H1 (cell line): ENCODE results near the gene CALHM2. TPM values are rescaled to one million over a fixed set of nuclear protein-coding genes. Genes with fewer than 3 reads are reported as not detected.

ENCODE experiments used
- CTCF ChIA-PET: fragments of 300-600 bp; sonication (Branson Sonifier 250); formaldehyde crosslinking; loops from one replicate; lab custom pipeline; 2021; ENCODE audit not compliant: partially characterized antibody; lab: Charles Lee
- POLR2A ChIA-PET: fragments of 300-600 bp; sonication (Branson Sonifier 250); formaldehyde crosslinking; loops from one replicate; lab custom pipeline; 2021; ENCODE audit warnings: inconsistent platforms; ENCODE audit not compliant: partially characterized antibody; lab: Charles Lee
- DNase-seq, 2 experiments: peaks; one replicate each; pipeline versions ENCODE4 v3.0.0 to v3.0.0-alpha.2; 2010 to 2022; ENCODE audit warnings: low spot score in 2 of 2, low read depth in 1 of 2, mixed read lengths in 1 of 2
- FAIRE-seq: peaks from 2 replicates; lab custom pipeline; 2011; peaks lifted over from hg19 to GRCh38; lab: Jason Lieb, UNC
- H2AFZ ChIP-seq: 2 replicates; pipeline ENCODE4 v1.8.1; 2012; ENCODE audit warnings: low read length, inconsistent platforms
- H2AK5ac ChIP-seq: 2 replicates; pipeline ENCODE4 v1.6.1; 2013; ENCODE audit warnings: low read depth, low read length
- H2BK120ac ChIP-seq: replicated peaks from 2 replicates; pipeline ENCODE3; 2013; ENCODE audit warnings: low read depth, low read length, inconsistent platforms
- H2BK12ac ChIP-seq: 2 replicates; pipeline ENCODE4 v1.6.1; 2013; ENCODE audit warnings: low read depth, low read length
- H2BK15ac ChIP-seq: 2 replicates; pipeline ENCODE4 v1.6.1; 2013; ENCODE audit warnings: low read length
- H2BK20ac ChIP-seq: 2 replicates; pipeline ENCODE4 v1.6.1; 2013; ENCODE audit warnings: low read length
- H2BK5ac ChIP-seq: 2 replicates; pipeline ENCODE4 v1.6.1; 2013; ENCODE audit warnings: low read depth, low read length
- H3K14ac ChIP-seq: 2 replicates; pipeline ENCODE4 v1.6.1; 2013; ENCODE audit warnings: inconsistent platforms; ENCODE audit not compliant: insufficient read length
- H3K18ac ChIP-seq: 2 replicates; pipeline ENCODE4 v1.6.1; 2013; ENCODE audit warnings: low read length; ENCODE audit errors: extremely low read depth
- H3K23ac ChIP-seq: 2 replicates; pipeline ENCODE4 v1.6.1; 2013; ENCODE audit warnings: inconsistent platforms; ENCODE audit not compliant: insufficient read length
- H3K23me2 ChIP-seq: 2 replicates; pipeline ENCODE4 v1.6.1; 2013; ENCODE audit warnings: low read depth, low read length
- H3K27ac ChIP-seq: 2 replicates; pipeline ENCODE4 v1.6.1; 2011; ENCODE audit warnings: low read depth, low read length, inconsistent platforms
- H3K27me3 ChIP-seq, 4 experiments: replicated peaks in 1 of 4; 1 replicate in 1 of 4; 2 replicates in 3 of 4; pipeline versions ENCODE4 v1.6.1 to v1.8.1; 2011 to 2013; ENCODE audit warnings: low read length in 3 of 4, mild to moderate bottlenecking in 3 of 4, inconsistent platforms in 2 of 4, mixed read lengths in 2 of 4, moderate library complexity in 1 of 4; ENCODE audit not compliant: control insufficient read depth in 3 of 4, insufficient read depth in 3 of 4; ENCODE audit errors: extremely low read depth in 1 of 4
- H3K36me3 ChIP-seq, 4 experiments: 2 replicates each; pipeline versions ENCODE4 v1.6.1 to v1.8.1; 2011 to 2013; ENCODE audit warnings: mild to moderate bottlenecking in 4 of 4, low read length in 3 of 4, moderate library complexity in 2 of 4, control low read depth in 1 of 4, inconsistent platforms in 1 of 4; ENCODE audit not compliant: insufficient read depth in 4 of 4, control insufficient read depth in 2 of 4
- H3K4ac ChIP-seq: replicated peaks from 2 replicates; pipeline ENCODE3; 2013; ENCODE audit warnings: low read length, low read depth, mixed read lengths, inconsistent platforms; ENCODE audit not compliant: insufficient read length
- H3K4me1 ChIP-seq, 4 experiments: replicated peaks in 1 of 4; 1 replicate in 1 of 4; 2 replicates in 3 of 4; pipeline versions ENCODE4 v1.6.1 to v1.8.1; 2011 to 2013; ENCODE audit warnings: low read length in 3 of 4, inconsistent platforms in 2 of 4, mixed read lengths in 1 of 4; ENCODE audit not compliant: insufficient read depth in 4 of 4, control insufficient read depth in 3 of 4
- H3K4me2 ChIP-seq, 2 experiments: 2 replicates each; pipeline versions ENCODE4 v1.6.1 to v1.8.1; 2011 to 2013; ENCODE audit warnings: low read depth in 2 of 2, low read length in 2 of 2, control low read depth in 1 of 2, inconsistent platforms in 1 of 2, mild to moderate bottlenecking in 1 of 2; ENCODE audit not compliant: insufficient read depth in 1 of 2
- H3K4me3 ChIP-seq, 4 experiments: fragments of 200-600, 300-600 bp in 1 of 4; sonication (generic), shearing (Covaris generic), sonication (Bioruptor Twin) in 1 of 4; 2 replicates each; pipeline versions ENCODE4 v1.5.1 to v1.8.1; 2011 to 2016; ENCODE audit warnings: low read length in 4 of 4, low read depth in 3 of 4, control low read depth in 2 of 4, inconsistent platforms in 2 of 4, mild to moderate bottlenecking in 2 of 4, mixed read lengths in 1 of 4, moderate library complexity in 1 of 4; ENCODE audit not compliant: insufficient read depth in 2 of 4; ENCODE audit errors: extremely low read depth in 1 of 4
- H3K56ac ChIP-seq: replicated peaks from 2 replicates; pipeline ENCODE3; 2013; ENCODE audit warnings: low read depth, mild to moderate bottlenecking, mixed read lengths, low read length, inconsistent platforms; ENCODE audit not compliant: insufficient read length
- H3K79me1 ChIP-seq: 2 replicates; pipeline ENCODE4 v1.6.1; 2013; ENCODE audit warnings: low read depth, low read length, control low read depth
- H3K79me2 ChIP-seq, 2 experiments: 2 replicates each; pipeline versions ENCODE4 v1.6.1 to v1.8.1; 2012 to 2013; ENCODE audit warnings: low read length in 2 of 2, mild to moderate bottlenecking in 2 of 2, inconsistent platforms in 1 of 2; ENCODE audit not compliant: insufficient read depth in 2 of 2, control insufficient read depth in 1 of 2
- H3K9ac ChIP-seq, 4 experiments: replicated peaks in 1 of 4; 1 replicate in 1 of 4; 2 replicates in 3 of 4; pipeline versions ENCODE4 v1.6.1 to v1.8.1; 2011 to 2013; ENCODE audit warnings: low read depth in 3 of 4, low read length in 3 of 4, control low read depth in 2 of 4, mild to moderate bottlenecking in 2 of 4, moderate library complexity in 2 of 4, inconsistent platforms in 1 of 4; ENCODE audit errors: extremely low read depth in 1 of 4
- H3K9me3 ChIP-seq, 2 experiments: 2 replicates each; pipeline versions ENCODE4 v1.6.1 to v1.8.1; 2012 to 2013; ENCODE audit warnings: mild to moderate bottlenecking in 2 of 2, moderate library complexity in 2 of 2, control low read depth in 1 of 2, inconsistent platforms in 1 of 2, low read depth in 1 of 2, low read length in 1 of 2, mixed read lengths in 1 of 2; ENCODE audit not compliant: insufficient read depth in 2 of 2
- H4K20me1 ChIP-seq, 2 experiments: replicated peaks in 1 of 2; 2 replicates each; pipeline versions ENCODE3 to v1.8.1; 2011 to 2013; ENCODE audit warnings: inconsistent platforms in 2 of 2, low read length in 2 of 2, mild to moderate bottlenecking in 1 of 2; ENCODE audit not compliant: insufficient read depth in 2 of 2, control insufficient read depth in 1 of 2
- H4K5ac ChIP-seq: 2 replicates; pipeline ENCODE4 v1.6.1; 2013; ENCODE audit warnings: low read length, low read depth, mixed read lengths, inconsistent platforms; ENCODE audit not compliant: insufficient read length
- H4K8ac ChIP-seq: 2 replicates; pipeline ENCODE4 v1.8.0; 2013; ENCODE audit warnings: mild to moderate bottlenecking, moderate library complexity, low read length, inconsistent platforms; ENCODE audit not compliant: insufficient read depth; ENCODE audit errors: extremely low read depth
- H4K91ac ChIP-seq: replicated peaks from 2 replicates; pipeline ENCODE3; 2013; ENCODE audit warnings: low read length, mixed read lengths, inconsistent platforms; ENCODE audit not compliant: insufficient read length
- ASH2L ChIP-seq: fragments of 200-600, 300-600 bp; sonication (generic); IDR thresholded peaks from one replicate; pipeline ENCODE4 v1.7.1; 2017; ENCODE audit warnings: low read length
- CBX5 ChIP-seq: fragments of 300-800, 300-1000 bp; sonication (generic); IDR thresholded peaks from 2 replicates; pipeline ENCODE4 v1.7.1; 2016; ENCODE audit warnings: antibody characterized with exemption, low read length, low read depth
- CBX8 ChIP-seq: fragments of 300-800, 300-1000 bp; sonication (generic); IDR thresholded peaks from 2 replicates; pipeline ENCODE4 v1.7.1; 2016; ENCODE audit warnings: low read depth, low read length, borderline replicate concordance
- CHD2 ChIP-seq: IDR thresholded peaks from 2 replicates; pipeline ENCODE4 v1.6.1; 2012; ENCODE audit warnings: low read length, improper control_type of control experiment
- CREB1 ChIP-seq: IDR thresholded peaks from 2 replicates; pipeline ENCODE4 v1.6.1; 2012; ENCODE audit warnings: inconsistent platforms
- EGR1 ChIP-seq: IDR thresholded peaks from 2 replicates; pipeline ENCODE4 v1.6.1; 2011; ENCODE audit warnings: low read depth, low read length, borderline replicate concordance
- EP300 ChIP-seq, 2 experiments: IDR thresholded peaks; 1 replicate in 1 of 2; 2 replicates in 1 of 2; pipeline ENCODE4 v1.6.1; 2011 to 2012; ENCODE audit warnings: low read depth in 2 of 2, low read length in 2 of 2, mild to moderate bottlenecking in 2 of 2, borderline replicate concordance in 1 of 2, inconsistent platforms in 1 of 2, moderate library complexity in 1 of 2
- GABPA ChIP-seq: IDR thresholded peaks from 2 replicates; pipeline ENCODE4 v1.6.1; 2011; ENCODE audit warnings: mild to moderate bottlenecking, low read length, moderate library complexity, borderline replicate concordance; ENCODE audit not compliant: insufficient read depth
- MAFK ChIP-seq: IDR thresholded peaks from 2 replicates; pipeline ENCODE4 v1.6.1; 2012; ENCODE audit warnings: low read depth, mild to moderate bottlenecking, improper control_type of control experiment, low read length
- RBBP5 ChIP-seq: IDR thresholded peaks from 2 replicates; pipeline ENCODE4 v1.7.1; 2012; ENCODE audit warnings: low read depth, mild to moderate bottlenecking, inconsistent platforms, low read length, moderate library complexity, borderline replicate concordance
- SIN3A ChIP-seq, 2 experiments: IDR thresholded peaks in 1 of 2; conservative IDR thresholded peaks in 1 of 2; 2 replicates each; pipeline ENCODE4 v1.6.1; 2011 to 2012; ENCODE audit warnings: low read length in 2 of 2, improper control_type of control experiment in 1 of 2, low read depth in 1 of 2, mild to moderate bottlenecking in 1 of 2
- SIRT6 ChIP-seq: IDR thresholded peaks from one replicate; pipeline ENCODE4 v1.7.1; 2012; ENCODE audit warnings: low read length, inconsistent platforms
- SP1 ChIP-seq: IDR thresholded peaks from 2 replicates; pipeline ENCODE4 v1.6.1; 2011; ENCODE audit warnings: low read depth, low read length
- TAF7 ChIP-seq: optimal IDR thresholded peaks from 2 replicates; pipeline ENCODE3; 2011; ENCODE audit warnings: low read depth, mild to moderate bottlenecking, inconsistent platforms, low read length, moderate library complexity, borderline replicate concordance
- ZNF274 ChIP-seq: IDR thresholded peaks from 2 replicates; pipeline ENCODE4 v1.7.0; 2012; ENCODE audit warnings: low read length, borderline replicate concordance; ENCODE audit errors: extremely low read depth
- WGBS, 2 experiments: shearing (Covaris generic) in 1 of 2; methylation state at CpG; one replicate each; pipeline versions ENCODE4 v1.1.6 to v1.1.7; 2013 to 2015; ENCODE audit warnings: low lambda C conversion rate in 2 of 2, mixed read lengths in 2 of 2, inconsistent platforms in 1 of 2, low coverage in 1 of 2, missing lambda C conversion rate in 1 of 2; ENCODE audit not compliant: insufficient replicate concordance in 2 of 2, insufficient coverage in 1 of 2, insufficient read length in 1 of 2; ENCODE audit errors: extremely low coverage in 1 of 2, missing lambda C conversion rate in 1 of 2; 5-methylcytosine and 5-hydroxymethylcytosine counted together
- polyA plus RNA-seq, 7 experiments: library from polyadenylated mRNA; depleted of rRNA in 3 of 7; stranded (reverse) in 5 of 7; unstranded in 2 of 7; fragments of >200 nt in 5 of 7; fragments of 200-250 nt in 2 of 7; gene quantifications; 1 replicate in 5 of 7; 2 replicates in 1 of 7; 4 replicates in 1 of 7; pipeline versions ENCODE4 v1.2.1 to v1.2.3, GENCODE V29; 2011 to 2013; ENCODE audit warnings: missing spikeins in 2 of 7, mixed read lengths in 2 of 7
- total RNA-seq: library from RNA; stranded (reverse); fragmentation: NEBNext Ultra II Directional; extraction: Animal tissue kit (Norgen Biotek cat#: 25700); gene quantifications from 2 replicates; pipeline ENCODE4 v1.2.1, GENCODE V29; 2021

Gene CALHM2
- total and polyA plus RNA-seq, 2 of the 8 experiments (the other 6 are each of a cell fraction or from before 2014, with no cell fraction given): 1.2 to 2.4 TPM

DNA sequence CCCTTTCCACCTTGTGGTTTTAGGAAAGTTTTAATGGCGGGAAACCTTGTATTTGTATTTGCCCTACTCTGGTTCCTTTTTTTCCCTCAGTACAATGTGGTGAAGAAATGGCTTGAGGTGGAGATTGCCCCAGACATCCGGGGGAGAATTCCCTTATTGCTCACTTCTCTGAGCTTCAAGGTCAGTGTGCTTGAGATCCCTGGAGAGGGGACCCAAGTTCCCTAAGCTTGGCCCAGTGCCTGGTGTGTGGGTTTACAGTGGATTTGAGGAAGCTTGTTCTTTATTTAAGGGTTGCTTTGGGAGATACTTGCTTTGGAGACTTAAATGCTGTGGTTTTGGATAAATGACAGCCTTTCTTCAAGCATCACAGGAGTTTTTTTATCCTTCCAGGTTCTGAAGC is 18.3 kb downstream of the CALHM2 start:
- Histone ChIP-seq H2BK20ac (no peak overlapping the region), H2AFZ (no peak overlapping the region), H2BK15ac (no peak overlapping the region), H3K18ac (no peak overlapping the region), H3K4me1 (no peaks in the 10 kb centered on the region), H2AK5ac (no peak overlapping the region), H3K14ac (no peak overlapping the region), H3K27ac (no peak overlapping the region), H2BK120ac (no peak overlapping the region), H4K5ac (no peak overlapping the region), H3K23ac (no peak overlapping the region), H2BK12ac (no peak overlapping the region), H3K4me2 (no peak overlapping the region), H3K36me3 (peaks cover 19 to 78% (median 63%) of the 10 kb centered on the region in 4 experiments), H4K91ac (no peak overlapping the region), H3K4me3 (no peak overlapping the region), H2BK5ac (no peak overlapping the region), H3K79me1 (no peaks in the 10 kb centered on the region), H3K9me3 (no peaks in the 10 kb centered on the region), H3K27me3 (no peaks in the 10 kb centered on the region), H3K4ac (no peak overlapping the region), H3K9ac (no peak overlapping the region), H4K8ac (no peak overlapping the region), H3K23me2 (no peaks in the 10 kb centered on the region), H3K79me2 (no peaks in the 10 kb centered on the region), H4K20me1 (peaks cover 0 to 2% of the 10 kb centered on the region in 2 experiments), H3K56ac (no peak overlapping the region)
- CTCF ChIA-PET: interaction anchor here (0.8 to 1.3 kb wide), 6 partner anchors 10 to 109 kb away, joined by 3 to 7 read pairs (median 4); no protein-coding TSS in a partner anchor
- 92% methylated on average over 2 of the region's 2 CpGs; no CpG with 5 or more reads in 1 of the 2 experiments for WGBS, 2 experiments
- DNase-seq: no peak
- POLR2A ChIA-PET: interaction anchor here (0.8 to 1.2 kb wide), 3 partner anchors 10 to 38 kb away, joined by 3 to 6 read pairs (median 5); partner anchors contain the start of gene ATP5MK
- FAIRE-seq: no peak
- no peak for TF ChIP-seq GABPA
- TF ChIP-seq EGR1: no peak
- TF ChIP-seq RBBP5: no peak
- TF ChIP-seq CBX8: no peak
- TF ChIP-seq SIN3A (conservative IDR thresholded peaks at IDR 0.05 in 1 of 2, IDR thresholded peaks at IDR 0.05 in 1 of 2; ENCODE audit: low read depth in 1 of 2, low read length in 2 of 2): no peak
- no peak for TF ChIP-seq MAFK
- no peak for TF ChIP-seq CREB1
- no peak for TF ChIP-seq CBX5
- TF ChIP-seq ZNF274: no peak
- TF ChIP-seq SIRT6: no peak
- no peak for TF ChIP-seq TAF7
- TF ChIP-seq CHD2: no peak
- no peak for TF ChIP-seq ASH2L
- no peak for TF ChIP-seq SP1
- no peak for TF ChIP-seq EP300 (IDR thresholded peaks at IDR 0.05; ENCODE audit: borderline replicate concordance in 1 of 2, low read depth in 2 of 2, low read length in 2 of 2)
